HCEC 1CT (cell line): ENCODE measurements around the gene NACC1.

Experiments used
- DNase-seq: peaks from one replicate; pipeline ENCODE4 v3.0.0-alpha.2; 2017

The NACC1 gene

DNA sequence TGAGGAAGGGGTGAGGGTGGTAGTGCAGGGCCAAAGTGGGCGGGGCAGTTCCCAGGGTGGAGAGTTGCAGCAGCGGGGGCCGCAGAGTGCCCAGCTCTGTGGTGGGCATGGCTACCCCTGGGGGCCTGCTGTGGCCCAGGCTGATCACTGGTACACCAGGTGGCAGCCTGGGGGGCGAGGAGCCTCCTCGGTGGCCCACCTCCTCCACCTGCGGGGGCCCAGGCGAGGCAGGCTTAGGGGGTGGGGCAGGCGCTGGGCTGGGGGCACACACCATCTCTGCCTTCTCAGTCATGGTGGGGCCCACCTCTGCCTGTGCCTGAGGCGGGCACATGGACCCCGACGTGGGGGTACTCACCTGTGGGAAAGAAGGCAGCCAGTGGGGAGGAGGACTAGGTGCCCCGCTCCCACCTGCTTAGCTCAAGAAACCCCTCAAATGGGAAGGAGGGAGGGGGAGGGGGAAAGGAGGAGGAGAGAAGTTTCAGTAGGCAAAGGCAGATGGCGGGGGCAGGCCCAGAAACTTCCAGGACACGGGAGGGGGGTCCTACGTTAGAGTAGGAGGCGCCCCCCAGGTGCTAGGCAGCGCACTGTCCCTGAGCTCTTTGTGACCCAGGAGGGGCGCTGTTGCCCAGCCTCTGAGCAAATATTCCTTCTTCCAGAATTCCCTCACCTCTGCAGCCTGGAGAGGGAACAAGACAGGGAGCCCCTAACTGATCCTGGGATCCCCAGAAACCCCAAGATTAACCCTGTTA is 17.0 kb upstream of the NACC1 start:
- DNase-seq, result no peak

- no peak for DNase-seq
Measured at GRCh38 chr19:13101590-13102415, 16.3 kb upstream of the NACC1 start.

- no peak for DNase-seq
Measured at GRCh38 chr19:13102416-13102665, 15.7 kb upstream of the NACC1 start.

GRCh38 chr19:13102666-13103580 is 15.1 kb upstream of the NACC1 start, which contains the start of gene LYL1:
TSS of gene LYL1 (minus strand) at chr19:13102858. CDS start at chr19:13101171, 1,687 bp downstream.
- no peak for DNase-seq

GRCh38 chr19:13103581-13104359 is 14.3 kb upstream of the NACC1 start:
- no peak for DNase-seq

- no peak for DNase-seq
Measured at GRCh38 chr19:13104360-13104847, 13.7 kb upstream of the NACC1 start.

DNA sequence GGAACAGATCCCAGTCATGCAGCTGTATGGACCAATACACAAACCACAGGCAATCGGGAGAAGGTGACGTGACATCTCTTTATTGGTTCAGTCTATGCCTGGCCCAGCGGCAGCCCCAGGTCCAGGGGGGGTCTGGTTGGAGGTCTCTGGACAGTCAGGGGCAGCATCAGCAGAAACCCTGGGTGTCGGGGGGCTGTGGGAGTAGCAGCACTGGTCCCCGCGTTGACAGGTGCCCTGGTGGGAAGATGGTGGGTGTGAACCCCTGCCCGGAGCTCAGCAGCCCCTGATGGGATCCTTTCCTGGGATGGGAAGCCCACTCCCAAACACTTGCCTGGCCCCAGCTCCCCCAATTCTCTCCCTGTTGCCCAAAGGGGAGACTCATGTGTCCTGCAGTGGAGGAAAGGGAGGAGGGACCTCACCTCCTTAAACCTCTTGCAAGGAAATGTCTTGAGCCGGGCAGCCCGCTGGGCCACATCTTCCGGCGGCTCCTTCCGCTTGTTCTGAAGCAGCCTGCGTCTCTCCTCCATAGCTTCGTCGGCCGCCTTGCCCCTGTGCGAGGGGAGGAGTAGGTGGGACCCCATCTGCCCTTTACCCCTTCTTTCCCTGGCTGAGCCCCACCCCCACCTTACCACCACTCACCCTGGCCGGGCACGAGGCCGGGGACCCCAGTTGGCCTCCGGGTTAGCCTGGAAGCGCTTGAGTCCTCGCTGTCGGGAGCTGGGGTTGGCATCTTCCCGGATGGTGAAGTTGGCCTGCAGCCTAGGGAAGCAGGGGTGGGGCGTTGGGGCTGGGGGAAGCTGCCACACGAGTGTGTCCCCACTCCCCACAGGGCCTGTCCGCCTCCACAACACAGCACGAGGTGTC is 13.0 kb upstream of the NACC1 start:
- no peak for DNase-seq

GRCh38 chr19:13109361-13110098 is 8.5 kb upstream of the NACC1 start:
- no peak for DNase-seq

DNA sequence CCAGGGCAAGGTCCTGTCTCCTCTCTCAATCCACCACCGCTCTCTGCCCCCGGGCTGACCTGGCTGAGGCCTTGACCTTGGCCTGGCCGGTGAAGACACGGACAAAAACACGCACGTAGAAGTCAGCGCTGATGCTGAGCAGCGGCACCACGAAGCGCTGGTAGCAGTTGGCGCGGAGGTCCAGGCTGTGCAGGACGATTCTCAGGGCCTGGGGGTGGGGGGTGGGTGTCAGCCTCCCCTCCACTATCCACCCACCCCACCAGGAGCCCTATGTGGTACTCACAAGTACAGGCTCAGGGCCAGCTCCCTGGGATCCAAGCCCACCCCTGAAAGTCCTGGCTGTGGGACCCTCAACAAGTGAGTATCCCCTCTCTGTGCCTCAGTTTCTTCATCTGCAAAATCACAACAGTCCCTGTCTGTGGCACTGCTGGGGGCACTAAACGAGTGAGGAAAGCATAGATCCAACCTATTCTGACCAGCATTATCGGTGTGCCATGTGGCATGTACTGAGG is 7.9 kb upstream of the NACC1 start:
- no peak for DNase-seq

DNA sequence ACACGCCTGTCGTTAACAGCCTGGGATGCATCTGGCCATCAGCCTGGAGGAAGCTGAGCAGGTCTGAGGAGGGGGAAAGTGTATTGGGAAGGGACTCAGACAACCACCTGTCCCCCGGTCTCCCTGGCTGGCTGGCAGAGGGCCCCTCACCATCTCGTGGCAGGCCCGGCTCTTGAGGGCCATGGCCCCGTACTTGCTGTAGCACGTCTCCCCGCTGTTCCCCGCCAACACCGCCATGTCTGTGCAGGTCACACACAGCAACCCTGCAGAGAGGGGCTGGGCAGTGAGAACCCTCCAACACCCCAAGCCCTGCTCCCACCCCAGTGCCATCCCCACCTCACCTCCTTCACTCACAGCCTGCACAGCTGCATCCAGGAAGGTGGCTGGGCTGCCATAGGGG is 5.5 kb upstream of the NACC1 start:
- no peak for DNase-seq

GRCh38 chr19:13115936-13116281 is 2.2 kb upstream of the NACC1 start:
- DNase-seq, result no peak

DNA sequence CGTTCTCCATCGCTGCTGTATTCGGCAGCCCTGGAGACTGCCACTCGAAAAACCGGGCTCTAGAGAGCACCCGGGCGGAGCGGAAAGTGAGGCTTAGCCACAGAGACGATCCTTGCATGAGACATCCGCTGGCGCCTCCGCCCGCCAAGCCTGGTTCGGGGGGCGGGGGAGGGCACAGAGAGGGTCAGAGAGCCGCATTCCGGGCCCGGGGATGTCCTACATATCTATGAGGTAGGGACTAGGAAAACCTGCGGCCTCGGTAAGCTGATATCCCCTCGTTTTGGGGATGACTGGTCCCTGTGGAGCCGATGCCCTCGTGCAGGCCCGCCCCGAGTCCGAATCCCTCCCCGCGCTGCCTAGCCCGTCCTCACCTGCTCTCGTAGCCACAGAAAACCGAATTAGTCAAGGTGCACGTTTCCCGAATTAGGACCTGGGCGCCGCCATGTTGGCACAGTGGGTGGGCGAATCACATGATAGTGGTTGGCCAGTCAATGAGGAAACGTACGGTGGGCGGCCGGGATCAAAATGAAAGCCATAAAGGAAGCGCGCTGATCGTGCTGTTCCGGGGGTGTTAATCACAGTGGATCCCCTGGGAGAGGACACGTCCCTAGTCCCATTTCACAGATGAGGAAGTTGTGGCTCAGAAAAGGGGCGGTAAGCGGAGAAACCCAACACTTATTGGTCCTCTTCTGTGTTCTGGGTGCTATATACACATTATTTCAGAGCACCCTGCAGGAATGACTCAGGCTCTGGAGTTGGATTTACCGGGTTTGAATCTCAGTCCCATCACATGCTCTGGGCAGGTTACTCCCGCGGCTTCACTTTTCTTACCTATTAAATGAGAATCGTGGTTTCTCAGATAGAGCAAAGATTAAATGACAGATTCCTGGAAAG is 1.5 kb upstream of the NACC1 start, which contains the start of gene TRMT1:
Gene TRMT1, minus strand, starts transcription at position 459 of the 894 bp plus-strand sequence. Its CDS starts 341 bp downstream, at position 118.
- DNase-seq, result peak; percentile 92

DNA sequence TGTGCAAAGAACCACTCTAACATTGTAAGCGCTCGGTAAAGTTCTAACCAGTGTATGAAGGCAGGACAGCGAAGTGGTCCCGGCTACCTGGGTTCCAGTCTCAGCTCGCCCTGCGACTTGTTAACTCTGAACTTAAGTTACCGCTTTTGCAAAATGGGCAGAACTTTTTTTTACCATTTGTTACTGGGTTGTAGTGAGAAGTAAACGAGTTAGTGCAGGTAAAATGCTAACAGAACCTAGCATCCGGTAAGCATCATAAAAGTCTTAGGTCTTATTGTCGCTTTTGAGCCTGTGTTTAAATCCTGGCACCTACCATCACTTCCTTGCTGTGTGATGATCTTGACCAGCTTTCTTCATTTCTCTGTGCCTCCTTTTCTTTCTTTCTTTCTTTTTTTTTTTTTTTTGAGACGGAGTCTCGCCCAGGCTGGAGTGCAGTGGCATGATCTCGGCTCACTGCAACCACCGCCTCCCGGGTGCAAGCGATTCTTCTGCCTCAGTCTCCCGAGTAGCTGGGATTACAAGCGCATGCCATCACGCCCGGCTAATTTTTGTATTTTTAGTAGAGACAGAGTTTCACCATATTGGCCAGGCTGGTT is 790 bp upstream of the NACC1 start:
- DNase-seq, result no peak

- DNase-seq, result no peak
Measured at GRCh38 chr19:13118424-13119193, 545 bp downstream of the NACC1 start.

DNA sequence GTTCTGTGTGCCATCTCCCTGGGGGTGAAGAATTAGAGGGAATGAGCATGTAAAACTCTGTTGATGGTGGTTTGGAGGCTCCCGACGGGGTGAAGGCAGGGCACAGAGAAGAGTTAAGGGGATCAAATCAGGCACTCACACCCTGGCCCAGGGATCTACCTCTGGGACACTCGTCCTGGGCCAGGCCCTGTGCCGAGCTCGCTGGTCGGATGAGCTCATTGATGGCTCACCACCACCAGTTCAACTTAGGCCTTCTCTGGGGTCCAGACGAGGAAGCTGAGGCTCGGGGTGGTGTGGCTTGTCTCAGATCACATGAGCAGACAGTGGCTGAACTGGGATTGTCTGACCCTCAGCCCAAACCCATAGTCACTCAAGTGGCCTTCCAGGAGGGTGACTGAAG is 1.6 kb downstream of the NACC1 start:
- no peak for DNase-seq

DNA sequence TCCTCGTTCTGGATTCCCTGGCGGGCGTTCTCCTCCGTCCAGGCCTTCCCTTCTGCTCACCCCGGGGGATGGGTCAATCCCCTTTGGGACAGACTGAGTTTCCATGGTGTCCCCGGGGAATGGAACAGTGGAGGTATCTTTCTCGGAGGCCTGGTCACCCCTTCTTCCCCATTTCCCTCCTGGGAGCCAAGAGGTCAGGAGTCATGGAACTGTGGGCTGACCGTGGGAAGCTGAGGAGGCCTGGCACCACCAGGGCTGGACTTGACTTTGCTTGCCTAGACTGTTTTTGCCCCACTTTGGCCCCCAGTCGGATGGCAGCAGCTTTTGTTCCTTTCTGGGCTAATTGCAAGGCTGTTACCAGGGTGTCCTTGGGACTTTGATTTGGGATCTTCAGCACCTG is 2.0 kb downstream of the NACC1 start:
- no peak for DNase-seq

- peak; percentile 73 for DNase-seq
Measured at GRCh38 chr19:13120817-13121216, 2.8 kb downstream of the NACC1 start.
